Stimulated activated naive CD4-positive, alpha-beta T cell treated with Interleukin-2 at 50 U/mL for 16 hours (primary cell): ENCODE results near the gene TTC28.

Experiments
- DNase-seq: peaks from one replicate; lab custom pipeline; 2025; lab: John Stamatoyannopoulos, UW

Gene TTC28

GRCh38 chr22:28141614-28142013, 538.0 kb downstream of the TTC28 start:
- DNase-seq, result no peak

DNA sequence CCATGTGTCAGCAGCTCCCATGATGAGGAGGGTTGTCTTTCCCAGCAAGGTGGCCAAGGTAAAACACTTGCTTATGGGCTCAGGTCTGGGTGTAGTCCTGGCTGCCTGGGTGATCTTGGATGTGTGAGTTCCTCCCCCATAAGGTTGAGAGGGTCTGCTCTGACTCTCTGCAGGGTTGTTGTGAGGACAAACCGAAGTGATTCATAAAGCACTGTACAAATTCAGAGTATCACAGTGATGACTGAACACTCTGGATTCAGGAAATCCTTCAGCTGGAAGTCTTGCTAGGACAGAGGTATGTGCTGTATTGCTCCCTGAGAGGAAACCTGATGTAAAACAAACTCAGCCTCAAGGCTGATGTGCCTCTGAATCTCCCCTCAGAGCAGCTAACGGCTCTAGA, 539.7 kb downstream of the TTC28 start:
- no peak for DNase-seq

GRCh38 chr22:28139516-28139915, 540.1 kb downstream of the TTC28 start:
- no peak for DNase-seq

- no peak for DNase-seq
Measured at GRCh38 chr22:28137036-28137435, 542.6 kb downstream of the TTC28 start.

DNA sequence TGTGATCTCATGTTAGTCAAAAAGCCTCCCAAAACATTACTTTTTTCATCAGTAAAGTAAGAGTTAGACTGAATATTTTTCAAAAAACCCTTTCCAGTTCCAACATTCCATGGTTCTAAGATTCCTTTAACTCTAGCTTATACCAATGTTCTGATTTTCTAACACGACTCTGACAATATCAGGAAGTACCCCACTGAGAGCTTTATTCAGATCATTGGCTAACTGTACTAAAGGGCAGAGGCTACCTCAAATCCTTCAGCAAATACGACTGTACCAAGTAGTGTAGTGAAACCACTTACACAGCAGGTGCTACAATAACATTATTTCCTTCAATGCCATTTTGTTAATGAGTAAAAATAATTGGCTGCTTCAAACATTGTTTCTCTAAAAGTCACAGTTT, 547.2 kb downstream of the TTC28 start:
- no peak for DNase-seq

GRCh38 chr22:28129319-28129962, 550.2 kb downstream of the TTC28 start:
- DNase-seq, result no peak

DNA sequence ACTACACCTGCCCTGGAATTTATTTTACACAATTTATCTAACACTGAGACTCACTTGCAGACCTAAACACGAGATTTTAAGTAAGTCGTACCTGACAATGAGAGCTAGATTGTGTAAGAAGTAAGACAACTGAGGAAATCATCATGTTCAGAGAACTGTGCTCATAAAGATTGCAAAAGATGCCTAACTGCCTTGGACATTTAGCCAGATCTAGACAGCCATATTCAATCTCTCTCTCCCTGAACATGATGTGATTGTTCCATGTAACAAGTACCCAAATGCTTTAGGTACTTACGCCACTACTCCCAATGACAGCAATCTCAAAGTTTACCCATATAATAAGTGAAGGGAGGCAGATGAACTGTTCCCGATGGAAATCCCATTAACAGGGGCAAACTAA, 550.8 kb downstream of the TTC28 start:
- no peak for DNase-seq

DNA sequence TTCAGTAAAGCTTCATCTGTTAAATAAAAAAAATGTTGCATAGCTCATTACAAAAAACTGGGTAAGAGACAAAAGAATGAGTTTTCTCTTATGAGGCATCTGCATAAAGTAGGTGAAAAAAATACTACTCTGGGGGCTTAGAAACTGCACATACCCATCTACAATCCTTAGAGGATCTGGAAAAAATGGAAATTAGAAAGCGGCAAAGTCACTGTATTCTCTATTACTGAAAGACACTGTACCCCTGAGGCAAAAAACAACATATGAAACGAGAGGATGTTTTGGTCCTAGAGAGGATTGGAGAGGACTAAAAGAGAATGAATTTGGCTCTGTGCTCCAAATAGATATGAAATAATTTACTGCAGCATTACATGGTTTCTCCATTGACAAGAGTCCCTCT, 553.8 kb downstream of the TTC28 start:
- no peak for DNase-seq

DNA sequence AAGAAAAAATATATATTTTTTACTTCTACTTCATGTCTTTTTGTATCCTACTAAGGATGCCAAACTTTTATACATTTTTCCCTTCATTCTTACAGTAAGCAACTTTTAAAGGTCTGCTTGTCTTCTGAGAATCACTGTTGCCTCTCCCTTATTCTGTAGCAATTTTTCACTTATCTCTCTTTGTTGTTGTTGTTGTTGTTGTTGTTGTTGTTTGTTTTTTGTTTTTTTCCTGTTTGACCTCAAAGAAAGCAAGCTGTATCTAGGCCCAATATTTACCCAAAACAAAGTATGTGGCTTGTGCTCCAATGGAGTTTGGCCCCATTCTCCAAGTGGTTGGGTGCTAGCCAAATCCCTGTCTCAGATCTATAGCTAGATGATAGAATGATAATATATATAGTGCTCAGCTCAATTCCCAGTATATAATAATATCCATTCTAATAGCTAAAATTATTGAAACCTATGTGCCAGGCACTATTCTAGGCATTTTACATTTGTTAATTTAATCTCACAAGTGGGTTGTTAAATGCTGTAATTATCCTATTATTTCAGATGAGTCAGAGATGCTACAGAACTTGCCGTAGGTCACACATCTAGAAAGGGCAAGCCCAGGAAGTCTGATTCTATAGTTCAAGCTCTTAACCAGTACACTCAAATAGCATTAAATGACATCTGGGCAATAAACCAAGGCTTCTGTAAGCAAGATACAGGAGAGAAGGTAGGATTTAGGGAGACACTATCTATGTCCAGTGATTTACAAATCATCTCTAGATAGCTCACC, 555.5 kb downstream of the TTC28 start:
- DNase-seq, result no peak

DNA sequence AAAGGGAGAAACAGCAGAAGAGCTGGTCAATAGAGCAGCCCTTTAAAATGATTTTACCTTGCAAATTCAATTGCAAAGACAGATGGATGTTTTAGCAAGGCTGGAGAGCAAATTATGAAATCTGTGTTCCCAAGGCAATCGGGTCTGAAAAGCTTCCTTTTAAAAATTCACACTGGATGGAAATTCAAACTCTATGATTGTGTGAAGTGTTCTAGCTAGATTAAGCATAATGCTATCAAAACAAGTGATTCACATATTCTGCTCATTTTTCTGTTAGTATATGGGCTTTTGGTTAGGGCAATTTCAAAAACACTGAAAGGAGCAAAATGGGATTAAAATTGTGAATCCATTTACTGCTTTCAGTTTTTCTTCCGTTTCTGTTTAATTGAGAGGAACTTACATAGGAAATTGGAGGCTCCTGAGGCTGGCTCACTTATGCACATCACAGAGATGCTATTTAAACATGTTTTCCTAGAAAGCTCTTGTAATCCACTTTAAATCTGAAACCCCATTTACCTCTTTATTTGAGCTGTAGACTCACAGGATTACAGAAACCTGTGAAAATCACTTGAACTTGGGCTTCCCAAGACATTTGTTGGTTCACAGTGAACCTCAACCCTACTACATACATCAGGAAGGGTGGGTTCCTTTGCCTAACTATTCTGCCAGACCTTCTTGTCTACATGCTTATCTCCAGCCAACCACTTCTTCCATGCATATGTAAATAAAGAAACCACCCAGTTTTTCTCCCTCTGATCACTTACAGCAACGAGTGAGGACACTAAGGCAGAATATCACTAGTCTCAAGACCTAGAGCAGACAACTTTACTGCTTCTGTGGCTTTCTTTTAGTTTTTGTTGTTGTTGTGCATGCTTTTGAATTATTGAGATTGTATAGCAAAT, 558.7 kb downstream of the TTC28 start:
- DNase-seq, result no peak

DNA sequence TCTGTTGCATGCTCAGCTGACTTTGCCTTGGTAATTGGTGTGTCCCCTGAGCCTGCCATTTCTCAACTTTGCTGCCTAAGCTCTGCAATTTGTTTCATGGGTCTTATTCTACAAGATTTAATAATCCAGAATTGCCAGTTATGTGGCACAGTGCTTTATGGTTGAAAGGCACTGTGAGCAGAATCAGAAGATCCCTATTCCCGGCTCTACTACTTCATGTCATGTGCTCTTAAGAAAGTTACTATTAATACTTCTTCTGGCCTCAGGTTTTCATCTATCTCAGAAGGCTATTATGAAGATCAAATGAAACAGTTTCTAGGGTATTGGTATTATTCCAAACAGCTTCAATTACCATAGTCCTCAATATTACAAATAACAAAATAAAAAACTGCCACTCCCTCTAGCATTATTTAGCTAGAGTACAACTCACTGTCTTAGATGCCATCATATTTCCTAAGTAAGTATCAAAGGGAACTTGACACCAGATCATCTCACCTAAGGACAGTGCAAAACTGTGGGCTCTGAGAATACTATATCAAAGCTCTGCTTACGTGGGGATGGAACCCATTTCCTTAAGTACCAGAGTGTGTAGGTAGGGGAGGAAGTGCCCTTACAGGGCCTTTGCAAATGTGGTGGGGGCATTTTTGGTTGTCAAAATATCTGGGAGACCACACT, 560.5 kb downstream of the TTC28 start:
- DNase-seq, result no peak

- DNase-seq, result no peak
Measured at GRCh38 chr22:28116219-28116673, 563.4 kb downstream of the TTC28 start.

GRCh38 chr22:28115426-28115825, 564.2 kb downstream of the TTC28 start:
- no peak for DNase-seq

GRCh38 chr22:28112548-28113043, 567.0 kb downstream of the TTC28 start:
- no peak for DNase-seq

DNA sequence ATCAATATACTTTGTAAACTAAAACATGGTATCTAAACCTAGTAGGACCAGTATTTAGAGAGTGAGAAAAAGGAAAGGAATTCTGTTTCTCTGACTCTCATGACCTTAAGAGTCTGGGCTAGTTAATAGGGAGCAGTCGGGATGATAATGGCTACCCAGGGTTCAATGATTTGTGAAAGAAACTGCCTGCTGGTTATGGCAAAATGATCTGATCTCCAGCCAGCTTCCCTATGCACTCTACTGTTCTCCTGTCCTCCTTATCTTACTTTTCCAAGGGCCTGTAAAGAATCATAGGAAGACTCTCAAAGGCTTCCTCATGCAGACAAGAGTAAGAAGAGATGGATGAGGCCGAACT, 567.5 kb downstream of the TTC28 start:
- no peak for DNase-seq

DNA sequence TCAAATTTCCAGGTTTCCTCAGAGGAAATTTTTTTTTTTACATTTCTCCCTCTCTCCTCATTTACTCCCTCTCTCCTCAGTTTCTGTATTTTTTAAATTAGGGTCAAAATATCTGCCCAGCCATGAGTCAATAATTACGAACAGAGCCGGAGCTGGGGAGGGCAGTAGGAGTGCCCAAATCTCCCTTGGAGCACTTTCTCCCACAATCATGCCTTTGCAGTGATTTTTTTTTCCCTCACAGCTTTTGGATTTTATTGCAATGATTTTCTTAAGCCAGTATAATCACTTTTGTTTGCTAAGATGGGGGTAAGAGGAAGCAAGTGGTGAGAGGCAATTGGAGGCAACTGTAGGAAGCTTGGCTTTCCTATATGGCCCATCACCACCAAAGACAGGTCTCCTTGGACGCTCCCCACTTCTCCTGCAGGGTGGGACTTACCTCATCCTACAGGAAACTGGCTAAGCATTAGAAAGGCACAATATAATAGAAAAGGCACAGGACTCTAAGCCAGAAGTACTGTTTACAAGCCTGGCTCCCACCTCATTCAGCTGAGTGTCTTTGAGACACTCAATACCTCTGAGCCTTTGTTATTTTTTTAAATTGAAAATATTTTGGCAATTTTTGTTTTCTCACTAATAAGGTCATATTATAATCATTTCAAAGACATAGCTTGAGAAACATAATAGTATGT, 568.0 kb downstream of the TTC28 start:
- no peak for DNase-seq

DNA sequence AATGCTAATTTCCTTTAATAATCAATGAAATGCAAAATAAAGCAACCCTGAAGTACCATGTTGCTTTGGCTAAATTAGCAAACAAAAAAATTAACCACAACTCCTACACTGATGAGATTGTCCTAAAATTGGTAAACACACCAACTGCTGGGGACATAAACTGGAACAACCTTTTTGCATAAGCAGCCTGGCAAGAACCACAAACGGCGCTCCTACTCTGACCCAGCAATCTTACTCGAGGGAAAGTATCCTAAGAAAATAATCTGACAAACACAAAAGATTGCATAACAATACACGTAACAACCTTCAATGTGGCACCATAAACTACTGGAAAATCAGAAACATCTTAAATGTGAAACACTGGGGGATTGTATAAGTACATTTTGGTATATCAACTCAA, 570.8 kb downstream of the TTC28 start:
- no peak for DNase-seq

- DNase-seq, result no peak
Measured at GRCh38 chr22:28106617-28107016, 573.0 kb downstream of the TTC28 start.

DNA sequence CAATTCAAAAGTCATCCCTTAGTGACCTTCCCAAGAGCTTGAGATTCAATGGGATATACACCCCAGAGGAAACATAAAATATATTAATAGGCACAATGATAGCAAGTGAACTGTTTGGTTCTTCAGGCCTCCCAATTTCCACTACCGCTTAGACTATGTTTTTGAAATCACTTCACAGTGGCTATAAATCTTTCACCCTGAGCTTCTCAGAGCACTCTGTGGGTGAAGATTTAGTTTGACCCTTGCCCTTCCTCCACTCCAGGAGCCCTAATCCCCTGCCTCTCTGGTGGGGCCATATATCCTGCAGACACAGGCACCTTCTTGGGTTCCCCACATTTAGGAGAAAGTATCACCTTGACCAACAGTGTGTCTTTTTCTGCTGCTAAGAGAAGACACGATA, 573.7 kb downstream of the TTC28 start:
- no peak for DNase-seq

- DNase-seq, result no peak
Measured at GRCh38 chr22:28105413-28105812, 574.2 kb downstream of the TTC28 start.

GRCh38 chr22:28103596-28103995, 576.0 kb downstream of the TTC28 start:
- DNase-seq, result no peak
